HFFc6 (cell line): ENCODE data around the gene JAZF1. TPM values are rescaled to one million over a fixed set of nuclear protein-coding genes. Genes with fewer than 3 reads are reported as not detected.

ENCODE experiments used
- DNase-seq: peaks from one replicate; pipeline ENCODE4 v3.0.0-alpha.2; 2018
- H3K27ac Mint-ChIP-seq: 2 replicates; pipeline ENCODE4 v1.8.0; 2020; ENCODE audit warnings: mild to moderate bottlenecking, mixed read lengths
- H3K27me3 Mint-ChIP-seq: 2 replicates; pipeline ENCODE4 v1.8.0; 2021; ENCODE audit warnings: mild to moderate bottlenecking, moderate library complexity, mixed read lengths; ENCODE audit not compliant: insufficient read depth
- H3K36me3 Mint-ChIP-seq: 2 replicates; pipeline ENCODE4 v1.8.0; 2021; ENCODE audit warnings: low read depth, mixed read lengths
- H3K4me1 Mint-ChIP-seq: 2 replicates; pipeline ENCODE4 v1.8.0; 2020; ENCODE audit warnings: low read depth, mixed read lengths
- H3K4me3 Mint-ChIP-seq: 2 replicates; pipeline ENCODE4 v1.8.0; 2020; ENCODE audit warnings: mild to moderate bottlenecking, moderate library complexity, mixed read lengths
- H3K9me3 Mint-ChIP-seq: 2 replicates; pipeline ENCODE4 v1.8.0; 2020; ENCODE audit warnings: mild to moderate bottlenecking, mixed read lengths
- CTCF ChIP-seq: fragments of 200-600 bp; sonication (generic); IDR thresholded peaks from 2 replicates; pipeline ENCODE4 v1.5.0; 2021; ENCODE audit warnings: antibody characterized with exemption, mild to moderate bottlenecking
- long read RNA-seq: library from polyadenylated mRNA; unstranded; transcript quantifications from one replicate; pipeline ENCODE4 v2.0.0, GENCODE V29; 2019
- total RNA-seq, 6 experiments: library from RNA; stranded (reverse); fragmentation: NEBNext Ultra II Directional; extraction: Animal tissue kit (Norgen Biotek cat#: 25700); gene quantifications; 2 replicates in 1 of 6; 3 replicates in 5 of 6; pipeline ENCODE4 v1.2.3, GENCODE V29; 2021

JAZF1 gene
- 10 to 100 TPM; 17.5 to 26.3 (median 21.4) TPM for total RNA-seq
- long read RNA-seq, transcript JAZF1-201 (5 exons, 3,125 nt) = major isoform, 6 of 11 reads
- long read RNA-seq, partial matches to known transcripts = 1 of 11 reads
- long read RNA-seq, other reads (novel, unspliced or antisense) = 4 of 11 reads

DNA sequence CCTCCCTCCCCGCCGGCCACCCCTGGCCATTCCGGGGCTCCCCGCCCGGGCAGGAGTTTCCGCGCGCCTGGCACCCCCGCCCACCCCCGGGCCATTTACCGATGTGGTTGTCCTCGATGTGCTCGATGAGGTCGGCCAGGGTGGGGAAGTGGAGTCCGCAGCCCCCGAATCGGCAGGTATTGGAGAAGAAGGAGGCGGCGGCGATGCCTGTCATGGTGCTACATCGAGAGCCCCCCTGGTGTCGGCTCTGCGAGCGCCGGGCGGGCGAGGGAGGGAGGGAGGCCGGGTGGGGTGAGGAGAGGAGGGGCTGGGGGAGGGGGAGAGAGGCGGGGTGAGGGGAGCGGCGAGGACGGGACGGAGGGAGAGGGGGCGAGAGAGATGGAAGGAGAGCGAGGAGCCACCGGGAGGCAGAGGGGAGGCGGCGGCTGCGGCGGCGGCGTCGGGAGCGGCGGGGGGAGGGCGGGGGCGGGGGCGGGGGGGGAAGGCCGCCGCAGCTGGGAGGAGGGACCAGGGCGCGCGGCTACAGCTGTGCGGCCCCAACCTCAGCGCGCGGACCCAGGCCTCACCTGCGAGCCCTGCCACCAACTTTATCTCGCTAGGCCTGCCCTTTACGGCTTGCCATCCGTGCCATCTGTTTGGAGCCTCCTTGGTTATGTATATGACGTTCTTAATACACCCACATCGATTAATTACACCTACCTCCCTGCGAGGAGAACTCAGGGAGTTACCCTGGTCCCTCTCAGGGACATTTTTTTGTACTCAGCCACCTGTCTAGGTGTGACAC, at the start of gene JAZF1:
TSS of gene JAZF1 (minus strand) at position 432 of the 784 bp plus-strand sequence.
- peak within 1 kb of the TSS; percentile 87 for H3K4me3 Mint-ChIP-seq
- H3K9me3 Mint-ChIP-seq = no peaks in the 10 kb centered on the region
- peak within 1 kb of the TSS; percentile 47 for H3K27ac Mint-ChIP-seq
- H3K27me3 Mint-ChIP-seq = no peaks in the 10 kb centered on the region
- no peaks in the 10 kb centered on the region for H3K36me3 Mint-ChIP-seq
- H3K4me1 Mint-ChIP-seq = peaks cover 52% of the 10 kb centered on the region
- no peak for DNase-seq
- TF ChIP-seq CTCF = no peak

- no peaks in the 10 kb centered on the region for H3K36me3 Mint-ChIP-seq
Observed at GRCh38 chr7:28230261-28230660, 49.7 kb upstream of the JAZF1 start.

GRCh38 chr7:28228396-28228795, 47.8 kb upstream of the JAZF1 start:
- no peaks in the 10 kb centered on the region for H3K9me3 Mint-ChIP-seq
- no peaks in the 10 kb centered on the region for H3K36me3 Mint-ChIP-seq
- TF ChIP-seq CTCF = no peak
- no peaks in the 10 kb centered on the region for H3K4me1 Mint-ChIP-seq
- no peak overlapping the region for H3K27ac Mint-ChIP-seq
- H3K27me3 Mint-ChIP-seq = peaks cover 4% of the 10 kb centered on the region
- no peak overlapping the region for H3K4me3 Mint-ChIP-seq
- peak; percentile 6 for DNase-seq

More at GRCh38 chr7:28230261-28230660, 49.7 kb upstream of the JAZF1 start:
- Mint-ChIP-seq H3K27ac (no peak overlapping the region), H3K27me3 (peaks cover 3% of the 10 kb centered on the region; the same call in 1 of the 2 replicates), H3K4me3 (no peak overlapping the region), H3K4me1 (no peaks in the 10 kb centered on the region), H3K9me3 (no peaks in the 10 kb centered on the region)
- DNase-seq = no peak
- TF ChIP-seq CTCF = no peak

- H3K36me3 Mint-ChIP-seq = no peaks in the 10 kb centered on the region
- no peaks in the 10 kb centered on the region for H3K4me1 Mint-ChIP-seq
- no peak for TF ChIP-seq CTCF
- no peak overlapping the region for H3K4me3 Mint-ChIP-seq
- no peak for DNase-seq
- no peak overlapping the region for H3K27ac Mint-ChIP-seq
- H3K9me3 Mint-ChIP-seq = no peaks in the 10 kb centered on the region
- H3K27me3 Mint-ChIP-seq = peaks cover 4% of the 10 kb centered on the region; the same call in 1 of the 2 replicates
Observed at GRCh38 chr7:28226003-28226402, 45.4 kb upstream of the JAZF1 start.

- H3K27me3 Mint-ChIP-seq = peaks cover 4% of the 10 kb centered on the region; the same call in 1 of the 2 replicates
- DNase-seq = no peak
- H3K4me3 Mint-ChIP-seq = no peak overlapping the region
- TF ChIP-seq CTCF = no peak
- no peaks in the 10 kb centered on the region for H3K36me3 Mint-ChIP-seq
- no peaks in the 10 kb centered on the region for H3K4me1 Mint-ChIP-seq
- H3K27ac Mint-ChIP-seq = no peak overlapping the region
- H3K9me3 Mint-ChIP-seq = no peaks in the 10 kb centered on the region
Observed at GRCh38 chr7:28225576-28225975, 45.0 kb upstream of the JAZF1 start.
